Activated T-cell treated with anti-CD3 and anti-CD28 coated beads, Interleukin-2, amount 50 U/mL, for 4 hours (primary cell): ENCODE measurements around the gene PTPRM. TPM values are rescaled to one million over a fixed set of nuclear protein-coding genes. Genes with fewer than 3 reads are reported as not detected.
"Not testable (repeated sequence)": the region's sequence is repeated elsewhere in the genome, so short reads cannot be mapped to it uniquely, and the experiment has no call there.

Experiments used
- ATAC-seq, 2 donors: fragments of 200-7000 bp; cut with Tn5 transposase; one replicate each; pipeline ENCODE4 v1.10.0; 2021
- DNase-seq: peaks from one replicate; pipeline ENCODE4 v3.0.0-alpha.2; 2020
- H3K27me3 Mint-ChIP-seq: one replicate; pipeline ENCODE4 v1.8.0; 2021; ENCODE audit warnings: low read depth, mixed read lengths
- H3K36me3 Mint-ChIP-seq: one replicate; pipeline ENCODE4 v1.8.0; 2022; ENCODE audit warnings: mixed read lengths; ENCODE audit not compliant: insufficient read depth
- H3K4me1 Mint-ChIP-seq: one replicate; pipeline ENCODE4 v1.8.0; 2021; ENCODE audit warnings: low read depth, mixed read lengths
- H3K4me3 Mint-ChIP-seq: one replicate; pipeline ENCODE4 v1.8.0; 2021; ENCODE audit warnings: mild to moderate bottlenecking, moderate library complexity, mixed read lengths
- H3K9me3 Mint-ChIP-seq: one replicate; pipeline ENCODE4 v1.8.0; 2021; ENCODE audit warnings: mixed read lengths
- total RNA-seq, 3 donors: library from RNA; stranded (reverse); gene quantifications; one replicate each; pipeline ENCODE4 v1.2.1, GENCODE V29; 2021

The PTPRM gene
- total RNA-seq, 3 donors from 2014 or later: 1.5 to 3.5 (median 2.3) TPM

- not testable (repeated sequence) for H3K4me1 Mint-ChIP-seq, H3K36me3 Mint-ChIP-seq, H3K9me3 Mint-ChIP-seq, H3K27me3 Mint-ChIP-seq, ATAC-seq, DNase-seq, H3K4me3 Mint-ChIP-seq
Measured at GRCh38 chr18:7736526-7736925, 169.4 kb downstream of the PTPRM start.

DNA sequence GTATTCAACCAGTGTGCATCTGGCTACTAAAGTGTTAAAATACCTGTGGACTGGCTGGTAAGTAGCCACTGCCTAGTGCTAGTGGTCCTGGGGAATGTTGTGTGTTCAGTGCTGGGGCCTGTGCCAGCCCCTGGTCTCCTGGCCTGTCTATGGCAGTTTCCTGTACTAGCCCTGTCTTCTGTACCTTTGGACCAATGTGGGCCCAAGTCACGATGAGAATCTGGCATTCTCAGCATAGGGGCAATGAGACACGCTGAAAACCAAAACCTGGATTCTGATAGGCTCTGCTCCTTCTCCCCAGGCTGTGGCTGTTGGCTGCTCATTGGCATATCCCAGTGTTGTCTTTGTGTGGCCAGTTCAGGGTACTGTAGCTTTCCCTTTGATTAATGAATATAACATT, 170.4 kb downstream of the PTPRM start:
- no peak for ATAC-seq
- peaks cover 6% of the 10 kb centered on the region for H3K9me3 Mint-ChIP-seq
- no peaks in the 10 kb centered on the region for H3K4me1 Mint-ChIP-seq
- DNase-seq: no peak
- H3K4me3 Mint-ChIP-seq: no peak overlapping the region
- H3K36me3 Mint-ChIP-seq: no peaks in the 10 kb centered on the region
- no peaks in the 10 kb centered on the region for H3K27me3 Mint-ChIP-seq

GRCh38 chr18:7740821-7741220, 173.7 kb downstream of the PTPRM start:
- ATAC-seq: no peak
- H3K4me1 Mint-ChIP-seq: no peaks in the 10 kb centered on the region
- no peak overlapping the region for H3K4me3 Mint-ChIP-seq
- H3K36me3 Mint-ChIP-seq: no peaks in the 10 kb centered on the region
- H3K27me3 Mint-ChIP-seq: no peaks in the 10 kb centered on the region
- peaks cover 15% of the 10 kb centered on the region for H3K9me3 Mint-ChIP-seq
- no peak for DNase-seq

DNA sequence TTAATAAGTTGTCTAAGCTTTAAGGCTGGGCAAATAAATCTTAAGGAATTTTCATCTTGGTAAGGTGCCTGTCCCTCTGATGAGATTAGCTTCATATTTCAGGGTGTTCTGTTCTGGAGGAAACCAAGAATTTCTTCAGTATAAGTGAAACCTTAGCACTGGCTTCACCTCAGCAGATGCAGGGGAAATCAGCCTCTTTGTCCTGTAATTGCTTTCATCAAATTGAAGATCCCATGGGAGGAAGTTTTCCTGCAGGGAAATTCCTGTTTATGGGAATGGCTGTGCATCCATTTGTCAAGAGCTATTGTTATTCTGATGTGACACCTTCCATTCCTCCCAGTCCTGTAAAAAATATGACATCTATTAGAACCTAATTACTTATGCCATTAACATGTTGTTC, 174.5 kb downstream of the PTPRM start:
- Mint-ChIP-seq H3K36me3 (no peaks in the 10 kb centered on the region), H3K27me3 (no peaks in the 10 kb centered on the region)

GRCh38 chr18:7742224-7742623, 175.1 kb downstream of the PTPRM start:
- ATAC-seq (no peak), DNase-seq (no peak)
- Mint-ChIP-seq H3K9me3 (peaks cover 18% of the 10 kb centered on the region), H3K27me3 (no peaks in the 10 kb centered on the region), H3K36me3 (no peaks in the 10 kb centered on the region), H3K4me3 (no peak overlapping the region), H3K4me1 (no peaks in the 10 kb centered on the region)

More for the DNA sequence above, 174.5 kb downstream of the PTPRM start:
- no peak overlapping the region for H3K4me3 Mint-ChIP-seq
- ATAC-seq: no peak
- H3K9me3 Mint-ChIP-seq: peaks cover 18% of the 10 kb centered on the region
- H3K4me1 Mint-ChIP-seq: no peaks in the 10 kb centered on the region
- DNase-seq: no peak

DNA sequence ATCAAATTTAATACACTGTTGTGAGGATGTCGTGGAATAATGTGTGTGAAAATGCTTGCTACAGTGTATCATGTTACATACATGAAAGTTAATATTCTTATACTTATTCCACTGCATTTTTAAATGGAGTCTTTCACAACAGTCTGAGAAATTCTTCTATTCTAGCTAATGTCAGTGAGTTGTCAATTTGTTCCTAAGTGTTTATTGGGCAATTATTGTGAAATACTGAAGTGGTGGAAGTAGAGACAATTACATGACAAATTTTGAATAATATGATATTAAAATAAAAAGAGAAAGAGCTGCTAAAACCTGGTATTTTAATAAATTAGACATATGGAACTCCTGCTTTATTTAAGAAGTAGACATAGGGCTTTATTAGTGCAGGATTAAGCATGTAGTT, 176.1 kb downstream of the PTPRM start:
- no peak for DNase-seq
- no peak for ATAC-seq
- H3K27me3 Mint-ChIP-seq: no peaks in the 10 kb centered on the region
- no peaks in the 10 kb centered on the region for H3K4me1 Mint-ChIP-seq
- H3K36me3 Mint-ChIP-seq: no peaks in the 10 kb centered on the region
- H3K4me3 Mint-ChIP-seq: no peak overlapping the region
- peaks cover 18% of the 10 kb centered on the region for H3K9me3 Mint-ChIP-seq

DNA sequence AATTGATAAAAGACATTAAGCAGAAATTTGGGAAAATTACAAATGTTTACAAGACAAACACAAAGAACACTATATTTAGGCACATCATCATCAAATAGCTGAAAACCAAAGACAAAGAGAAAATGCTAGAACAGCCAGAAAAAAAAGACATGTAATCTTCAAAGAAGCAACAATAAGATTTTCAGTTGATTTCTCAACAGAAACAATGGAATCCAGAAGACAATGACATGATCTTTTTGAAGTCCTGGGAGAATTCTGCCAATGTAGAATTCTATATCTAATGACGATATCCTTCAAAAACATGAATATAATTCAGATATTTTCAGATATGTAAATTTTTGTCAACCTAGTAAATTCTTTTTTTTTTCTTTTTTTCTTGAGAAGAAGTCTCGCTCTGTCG, 179.0 kb downstream of the PTPRM start:
- Mint-ChIP-seq H3K36me3 (no peaks in the 10 kb centered on the region), H3K4me1 (no peaks in the 10 kb centered on the region), H3K27me3 (no peaks in the 10 kb centered on the region), H3K9me3 (peaks cover 18% of the 10 kb centered on the region), H3K4me3 (no peak overlapping the region)
- DNase-seq (no peak), ATAC-seq (no peak)

DNA sequence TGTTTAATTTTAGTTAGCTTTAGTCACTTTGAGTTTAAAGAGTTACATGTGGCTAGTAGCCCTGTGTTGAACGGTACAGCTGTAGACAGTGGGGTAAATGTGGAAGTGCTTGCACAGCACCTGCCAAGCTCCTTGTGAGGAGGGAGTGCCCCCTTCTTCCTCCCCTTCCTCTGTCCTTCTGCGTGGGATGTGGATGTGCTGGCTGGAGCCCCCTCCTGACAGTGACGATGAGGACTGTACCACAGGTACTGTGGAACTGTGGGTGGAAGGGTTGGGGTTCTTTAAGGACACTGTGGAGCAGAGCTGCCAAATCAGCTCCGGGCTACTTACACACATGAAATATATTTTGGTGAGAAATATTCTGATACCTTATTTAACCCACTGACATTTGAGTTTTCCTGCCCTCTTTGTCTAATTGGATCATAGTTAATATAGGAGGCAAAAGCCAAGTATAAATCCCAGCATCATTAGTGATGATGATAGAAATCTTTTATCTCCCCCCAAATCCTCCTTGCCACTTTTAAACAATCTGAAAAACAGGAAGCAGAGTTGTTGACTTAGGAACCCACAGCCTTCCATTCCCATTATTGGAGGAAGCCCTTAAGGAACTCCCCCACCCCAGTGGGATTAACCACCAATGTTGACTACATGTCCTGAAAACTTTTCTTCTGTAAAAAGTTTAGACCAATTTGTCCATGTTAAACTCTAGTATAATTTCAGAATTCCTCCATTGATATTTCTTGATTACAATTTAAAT, 181.3 kb downstream of the PTPRM start:
- H3K4me3 Mint-ChIP-seq: no peak overlapping the region
- no peak for DNase-seq
- H3K9me3 Mint-ChIP-seq: peaks cover 18% of the 10 kb centered on the region
- no peak for ATAC-seq
- H3K27me3 Mint-ChIP-seq: no peaks in the 10 kb centered on the region
- H3K4me1 Mint-ChIP-seq: no peaks in the 10 kb centered on the region
- no peaks in the 10 kb centered on the region for H3K36me3 Mint-ChIP-seq

DNA sequence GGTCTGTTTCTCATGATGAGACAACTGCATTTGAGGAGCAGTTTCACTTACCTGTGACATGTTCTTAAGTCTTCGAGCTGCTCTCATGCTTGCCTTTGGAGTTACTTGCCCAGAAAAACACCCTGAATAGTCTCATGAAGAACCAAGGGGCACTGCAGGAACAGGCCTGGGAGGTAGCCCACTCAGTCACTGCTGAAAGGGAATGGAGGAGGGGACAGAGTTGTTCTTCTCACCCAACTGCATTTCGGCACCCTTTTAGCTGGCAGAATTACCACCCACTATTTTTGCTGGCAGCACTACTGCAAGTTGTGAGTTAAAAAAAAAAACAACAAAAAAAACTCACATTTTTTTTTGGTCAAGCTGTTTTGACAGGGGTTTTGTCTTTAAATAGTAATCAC, 181.9 kb downstream of the PTPRM start:
- Mint-ChIP-seq H3K4me1 (no peaks in the 10 kb centered on the region), H3K9me3 (peaks cover 18% of the 10 kb centered on the region), H3K4me3 (no peak overlapping the region), H3K36me3 (no peaks in the 10 kb centered on the region), H3K27me3 (no peaks in the 10 kb centered on the region)
- no peak for ATAC-seq
- no peak for DNase-seq

DNA sequence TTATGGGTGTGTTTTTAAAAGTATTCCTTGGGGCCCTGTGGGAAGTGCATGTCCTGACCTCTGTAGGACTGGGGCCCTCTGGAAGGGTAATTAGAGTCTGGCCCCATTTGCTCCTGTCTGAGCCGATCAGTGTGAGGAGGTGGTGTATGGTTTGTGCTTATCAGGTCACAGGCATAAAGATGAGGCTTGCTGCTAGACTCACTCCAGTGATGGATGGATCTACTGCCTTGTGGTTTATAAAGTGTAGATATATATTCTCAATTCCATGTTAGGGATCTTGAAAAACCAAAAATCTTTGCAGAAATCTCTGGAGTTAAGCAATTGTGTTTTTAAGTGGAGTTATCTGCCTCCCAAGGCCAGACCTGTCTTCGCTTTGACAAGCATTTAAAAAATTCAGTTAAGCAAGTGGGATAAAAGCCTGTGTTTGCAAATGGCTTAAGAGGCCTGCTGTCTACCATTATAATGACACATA, 182.4 kb downstream of the PTPRM start:
- ATAC-seq: no peak
- no peaks in the 10 kb centered on the region for H3K4me1 Mint-ChIP-seq
- no peaks in the 10 kb centered on the region for H3K36me3 Mint-ChIP-seq

GRCh38 chr18:7750095-7750663, 183.1 kb downstream of the PTPRM start:
- no peak for DNase-seq
- no peak overlapping the region for H3K4me3 Mint-ChIP-seq
- no peak for ATAC-seq
- H3K27me3 Mint-ChIP-seq: no peaks in the 10 kb centered on the region
- H3K9me3 Mint-ChIP-seq: peaks cover 12% of the 10 kb centered on the region
- H3K4me1 Mint-ChIP-seq: no peaks in the 10 kb centered on the region
- no peaks in the 10 kb centered on the region for H3K36me3 Mint-ChIP-seq

More for the DNA sequence above, 182.4 kb downstream of the PTPRM start:
- no peak overlapping the region for H3K4me3 Mint-ChIP-seq
- peaks cover 15% of the 10 kb centered on the region for H3K9me3 Mint-ChIP-seq
- no peak for DNase-seq
- no peaks in the 10 kb centered on the region for H3K27me3 Mint-ChIP-seq

GRCh38 chr18:7750966-7751365, 183.8 kb downstream of the PTPRM start:
- Mint-ChIP-seq H3K27me3 (no peaks in the 10 kb centered on the region), H3K4me3 (no peak overlapping the region), H3K36me3 (no peaks in the 10 kb centered on the region), H3K4me1 (no peaks in the 10 kb centered on the region), H3K9me3 (peaks cover 5% of the 10 kb centered on the region)
- no peak for ATAC-seq
- DNase-seq: no peak

- no peak for ATAC-seq
- no peak for DNase-seq
- Mint-ChIP-seq H3K36me3 (no peaks in the 10 kb centered on the region), H3K4me1 (no peaks in the 10 kb centered on the region), H3K27me3 (no peaks in the 10 kb centered on the region), H3K9me3 (no peaks in the 10 kb centered on the region), H3K4me3 (no peak overlapping the region)
Measured at GRCh38 chr18:7754258-7754657, 187.1 kb downstream of the PTPRM start.

GRCh38 chr18:7754725-7755181, 187.6 kb downstream of the PTPRM start:
- H3K9me3 Mint-ChIP-seq: no peaks in the 10 kb centered on the region
- H3K4me3 Mint-ChIP-seq: no peak overlapping the region
- H3K27me3 Mint-ChIP-seq: no peaks in the 10 kb centered on the region
- no peaks in the 10 kb centered on the region for H3K36me3 Mint-ChIP-seq
- H3K4me1 Mint-ChIP-seq: no peaks in the 10 kb centered on the region
- no peak for ATAC-seq
- no peak for DNase-seq
